Caco-2 (cell line): ENCODE data around the gene NUTM1. TPM values are rescaled to one million over a fixed set of nuclear protein-coding genes. Genes with fewer than 3 reads are reported as not detected.

Experiments
- BruUV-seq: library from RNA; stranded (reverse); fragments of 400-500 nt; replicated peaks from 2 replicates; lab custom pipeline; 2021; lab: Mats Ljungman, UMichigan
- CTCF ChIA-PET: fragments of 300-600 bp; sonication (Branson Sonifier 250); formaldehyde crosslinking; loops from one replicate; lab custom pipeline; 2022; ENCODE audit warnings: antibody characterized with exemption; lab: Charles Lee
- POLR2A ChIA-PET: fragments of 300-600 bp; sonication (Branson Sonifier 250); formaldehyde crosslinking; loops from one replicate; lab custom pipeline; 2022; ENCODE audit warnings: antibody characterized with exemption; lab: Charles Lee
- DNase-seq, 2 experiments: peaks; one replicate each; pipeline versions ENCODE4 v3.0.0 to v3.0.0-alpha.2; 2020 to 2022
- H3K27me3 ChIP-seq: replicated peaks from 2 replicates; pipeline ENCODE4 v1.6.0; 2011; ENCODE audit warnings: low read length; ENCODE audit not compliant: control insufficient read depth, insufficient read depth
- H3K36me3 ChIP-seq: 2 replicates; pipeline ENCODE4 v1.5.1; 2011; ENCODE audit warnings: low read length; ENCODE audit not compliant: control insufficient read depth, insufficient read depth
- H3K4me1 ChIP-seq: fragments of 250-450 bp; sonication (Bioruptor Pico); 2 replicates; pipeline ENCODE4 v1.5.1; 2020; ENCODE audit warnings: mild to moderate bottlenecking
- H3K4me3 ChIP-seq: 2 replicates; pipeline ENCODE4 v1.5.1; 2011; ENCODE audit warnings: low read depth, mild to moderate bottlenecking, control low read depth, low read length
- H3K9me3 ChIP-seq: fragments of 250-450 bp; sonication (Bioruptor Pico); 2 replicates; pipeline ENCODE4 v1.5.1; 2020; ENCODE audit warnings: mild to moderate bottlenecking, moderate library complexity
- H3K27ac Mint-ChIP-seq: one replicate; pipeline ENCODE4 v1.8.0; 2022; ENCODE audit warnings: mixed read lengths; ENCODE audit not compliant: unreplicated experiment
- H3K27me3 Mint-ChIP-seq: one replicate; pipeline ENCODE4 v1.8.0; 2022; ENCODE audit warnings: mixed read lengths; ENCODE audit not compliant: insufficient read depth, unreplicated experiment
- H3K36me3 Mint-ChIP-seq: one replicate; pipeline ENCODE4 v1.8.0; 2022; ENCODE audit warnings: mild to moderate bottlenecking, mixed read lengths; ENCODE audit not compliant: insufficient read depth, unreplicated experiment
- H3K4me1 Mint-ChIP-seq: one replicate; pipeline ENCODE4 v1.8.0; 2022; ENCODE audit warnings: low read depth, mixed read lengths; ENCODE audit not compliant: unreplicated experiment
- H3K4me3 Mint-ChIP-seq: one replicate; pipeline ENCODE4 v1.8.0; 2022; ENCODE audit warnings: mild to moderate bottlenecking, moderate library complexity, mixed read lengths; ENCODE audit not compliant: unreplicated experiment
- H3K9me3 Mint-ChIP-seq: one replicate; pipeline ENCODE4 v1.8.0; 2022; ENCODE audit warnings: mixed read lengths; ENCODE audit not compliant: unreplicated experiment
- intact Hi-C: fragments of 100-400 bp; cut with micrococcal nuclease; formaldehyde crosslinking; loops from one replicate; pipeline ENCODE4 v1.10.0; 2022; ENCODE audit not compliant: unreplicated experiment
- total RNA-seq: library from RNA; stranded (reverse); gene quantifications from 2 replicates; pipeline ENCODE4 v1.2.3, GENCODE V29; 2022
- TF ChIP-seq, protein P1 (sequence below), 2 experiments: fragments of 200-600 bp in 1 of 2; IDR thresholded peaks; 1 replicate in 1 of 2; 2 replicates in 1 of 2; pipeline versions ENCODE4 v1.5.1 to v1.8.0; 2011 to 2022; ENCODE audit warnings: antibody characterized with exemption in 1 of 2, control low read depth in 1 of 2, inconsistent platforms in 1 of 2, low read depth in 1 of 2, low read length in 1 of 2, mild to moderate bottlenecking in 1 of 2, moderate library complexity in 1 of 2; ENCODE audit not compliant: insufficient read depth in 1 of 2, severe bottlenecking in 1 of 2, unreplicated experiment in 1 of 2

The NUTM1 gene
- total RNA-seq, 1 experiment from 2014 or later = not detected

DNA sequence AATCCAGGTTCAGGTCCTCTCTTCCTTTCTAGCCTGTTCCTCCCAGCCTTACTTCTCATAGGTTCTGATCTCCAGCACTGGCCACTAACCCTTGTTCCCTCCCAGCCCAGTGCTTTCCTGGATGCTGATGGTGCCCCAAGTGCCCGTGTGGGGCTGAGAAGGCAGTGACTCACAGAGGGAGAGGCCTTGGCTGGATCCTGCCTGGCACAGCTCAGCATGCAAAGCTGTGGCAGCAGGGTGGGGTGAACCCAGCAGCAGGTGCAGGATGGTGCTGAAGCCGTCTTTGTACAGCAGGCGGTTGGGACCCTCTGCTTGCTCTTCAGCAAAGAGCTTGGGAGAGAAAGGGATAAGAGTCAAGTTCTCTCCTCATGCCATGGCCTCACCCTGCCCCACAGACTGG lies 16.3 kb downstream of the NUTM1 start:
- DNase-seq = no peak
- Histone ChIP-seq H3K9me3 (no peaks in the 10 kb centered on the region), H3K4me1 (peaks cover 14% of the 10 kb centered on the region), H3K27me3 (no peaks in the 10 kb centered on the region), H3K36me3 (0 out of 2 replicates have a peak, but pooled peaks cover 2% of the 10 kb centered on the region), H3K4me3 (no peak overlapping the region)
- ChIA-PET CTCF (no interaction called here), POLR2A (no interaction called here)
- H3K4me3 Mint-ChIP-seq = no peak overlapping the region
- H3K4me1 Mint-ChIP-seq = peaks cover 22% of the 10 kb centered on the region
- no peaks in the 10 kb centered on the region for H3K9me3 Mint-ChIP-seq
- TF ChIP-seq, protein P1, sequence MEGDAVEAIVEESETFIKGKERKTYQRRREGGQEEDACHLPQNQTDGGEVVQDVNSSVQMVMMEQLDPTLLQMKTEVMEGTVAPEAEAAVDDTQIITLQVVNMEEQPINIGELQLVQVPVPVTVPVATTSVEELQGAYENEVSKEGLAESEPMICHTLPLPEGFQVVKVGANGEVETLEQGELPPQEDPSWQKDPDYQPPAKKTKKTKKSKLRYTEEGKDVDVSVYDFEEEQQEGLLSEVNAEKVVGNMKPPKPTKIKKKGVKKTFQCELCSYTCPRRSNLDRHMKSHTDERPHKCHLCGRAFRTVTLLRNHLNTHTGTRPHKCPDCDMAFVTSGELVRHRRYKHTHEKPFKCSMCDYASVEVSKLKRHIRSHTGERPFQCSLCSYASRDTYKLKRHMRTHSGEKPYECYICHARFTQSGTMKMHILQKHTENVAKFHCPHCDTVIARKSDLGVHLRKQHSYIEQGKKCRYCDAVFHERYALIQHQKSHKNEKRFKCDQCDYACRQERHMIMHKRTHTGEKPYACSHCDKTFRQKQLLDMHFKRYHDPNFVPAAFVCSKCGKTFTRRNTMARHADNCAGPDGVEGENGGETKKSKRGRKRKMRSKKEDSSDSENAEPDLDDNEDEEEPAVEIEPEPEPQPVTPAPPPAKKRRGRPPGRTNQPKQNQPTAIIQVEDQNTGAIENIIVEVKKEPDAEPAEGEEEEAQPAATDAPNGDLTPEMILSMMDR (IDR thresholded peaks at IDR 0.05; ENCODE audit: insufficient read depth in 1 of 2, low read depth in 1 of 2, low read length in 1 of 2, severe bottlenecking in 1 of 2, unreplicated experiment in 1 of 2) = no peak
- no peak overlapping the region for H3K27ac Mint-ChIP-seq
- no peaks in the 10 kb centered on the region for H3K27me3 Mint-ChIP-seq
- intact Hi-C loops = no loop called here
- peaks cover 30% of the 10 kb centered on the region for H3K36me3 Mint-ChIP-seq
- no TSS peak for BruUV-seq

DNA sequence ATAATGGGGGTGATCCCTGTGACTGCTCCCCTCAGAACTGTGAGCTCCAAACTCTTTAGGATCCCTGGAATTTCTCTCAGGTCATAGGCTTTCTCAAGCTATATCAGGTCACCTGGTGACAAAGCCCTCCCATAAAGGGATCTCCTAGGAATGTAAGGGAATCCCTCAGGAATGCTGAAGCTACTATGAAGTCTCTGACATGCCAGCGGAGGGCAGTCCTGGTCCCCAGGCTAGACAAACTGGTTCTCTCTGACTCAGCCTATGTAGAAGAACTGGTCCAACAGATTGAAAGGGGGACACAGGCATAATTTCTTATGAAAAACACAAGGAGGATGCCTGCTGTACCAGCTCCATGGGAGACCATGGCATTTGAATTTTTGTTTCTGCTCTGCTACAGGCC lies 17.2 kb downstream of the NUTM1 start:
- Histone ChIP-seq H3K4me1 (peaks cover 15% of the 10 kb centered on the region), H3K36me3 (0 out of 2 replicates have a peak, but pooled peaks cover 2% of the 10 kb centered on the region), H3K9me3 (no peaks in the 10 kb centered on the region), H3K27me3 (no peaks in the 10 kb centered on the region), H3K4me3 (no peak overlapping the region)
- peak overlapping the region; percentile 65 for H3K27ac Mint-ChIP-seq
- H3K27me3 Mint-ChIP-seq = no peaks in the 10 kb centered on the region
- DNase-seq = peak; percentile 82 to 85
- intact Hi-C loops = loop anchor here (1.0 kb wide), 1 partner anchor 17 kb away; the partner anchor contains the start of genes NOP10 and NUTM1
- no peaks in the 10 kb centered on the region for H3K9me3 Mint-ChIP-seq
- peak overlapping the region; percentile 52 for H3K4me3 Mint-ChIP-seq
- H3K36me3 Mint-ChIP-seq = peaks cover 30% of the 10 kb centered on the region
- CTCF ChIA-PET = interaction anchor here (0.6 to 1.0 kb wide), 3 partner anchors 17 to 585 kb away, joined by 3 to 5 read pairs (median 4); partner anchors contain the start of genes NOP10 and NUTM1
- H3K4me1 Mint-ChIP-seq = peaks cover 22% of the 10 kb centered on the region
- BruUV-seq = no TSS peak
- POLR2A ChIA-PET = interaction anchor here (0.6 to 1.0 kb wide), 2 partner anchors 17 to 18 kb away, joined by 3 read pairs; partner anchors contain the start of genes NOP10 and NUTM1
- TF ChIP-seq, protein P1 (IDR thresholded peaks at IDR 0.05; ENCODE audit: insufficient read depth in 1 of 2, low read depth in 1 of 2, low read length in 1 of 2, severe bottlenecking in 1 of 2, unreplicated experiment in 1 of 2) = peak in 1 of 2 experiments; percentile 19

DNA sequence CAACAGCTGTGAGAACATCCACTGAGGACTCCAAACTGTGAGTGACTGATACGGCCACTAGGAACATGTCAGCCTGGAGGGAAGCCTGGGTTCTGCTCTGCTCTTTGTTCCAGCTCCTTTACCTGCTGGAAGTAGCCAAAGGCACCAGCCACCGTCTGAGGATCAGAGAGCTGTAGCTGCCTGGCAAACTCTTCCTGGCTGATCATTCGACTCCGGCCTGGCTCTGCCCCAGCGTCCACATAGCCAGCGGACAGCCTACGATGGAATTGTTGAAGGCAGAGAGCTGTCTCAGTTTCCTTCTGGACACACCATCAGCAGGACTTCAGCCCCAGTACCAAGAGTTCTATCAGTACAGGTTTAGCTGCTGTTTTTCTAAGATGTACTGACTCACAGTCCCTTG lies 18.2 kb downstream of the NUTM1 start:
- no peak for DNase-seq
- Histone ChIP-seq H3K9me3 (no peaks in the 10 kb centered on the region), H3K4me1 (peaks cover 22% of the 10 kb centered on the region), H3K4me3 (no peak overlapping the region), H3K27me3 (no peaks in the 10 kb centered on the region), H3K36me3 (0 out of 2 replicates have a peak, but pooled peaks cover 2% of the 10 kb centered on the region)
- ChIA-PET POLR2A (no interaction called here), CTCF (no interaction called here)
- Mint-ChIP-seq H3K4me3 (no peak overlapping the region), H3K36me3 (peaks cover 30% of the 10 kb centered on the region), H3K27me3 (no peaks in the 10 kb centered on the region), H3K27ac (peak overlapping the region; percentile 65), H3K4me1 (peaks cover 22% of the 10 kb centered on the region), H3K9me3 (no peaks in the 10 kb centered on the region)
- TF ChIP-seq, protein P1 (IDR thresholded peaks at IDR 0.05; ENCODE audit: insufficient read depth in 1 of 2, low read depth in 1 of 2, low read length in 1 of 2, severe bottlenecking in 1 of 2, unreplicated experiment in 1 of 2) = no peak
- BruUV-seq = no TSS peak
- intact Hi-C loops = no loop called here
